HG03439 (cell line): Measurements from ENCODE around the gene ANKRD53.
"Not testable (repeated sequence)": the region's sequence is repeated elsewhere in the genome, so short reads cannot be mapped to it uniquely, and the experiment has no call there.

Experiments
- ATAC-seq: cut with Tn5 transposase; IDR thresholded peaks from one replicate; pipeline ENCODE4 v1.9.1; 2021; ENCODE audit warnings: mild to moderate bottlenecking, moderate library complexity; ENCODE audit not compliant: unreplicated experiment

The ANKRD53 gene

DNA sequence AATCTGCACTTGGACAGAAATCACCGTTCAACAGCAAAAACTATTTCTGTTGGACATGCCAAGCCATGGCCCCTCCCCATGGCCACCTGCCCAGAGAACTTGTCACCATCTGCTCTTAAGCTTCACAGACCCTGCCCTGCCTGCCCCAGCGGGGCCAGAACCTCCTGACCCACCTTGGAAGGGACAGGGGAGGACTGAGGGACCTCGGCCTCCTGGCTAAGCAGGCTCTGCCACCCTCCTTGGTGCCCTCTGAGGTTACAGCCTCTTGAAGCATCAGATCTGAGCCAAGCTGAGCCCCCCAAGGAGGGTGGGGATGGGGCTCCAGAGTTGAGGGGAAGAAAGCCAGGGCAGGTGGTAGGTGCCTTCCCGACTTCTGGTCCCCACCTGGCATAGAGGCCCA lies 9.7 kb downstream of the ANKRD53 start:
- no peak for ATAC-seq

DNA sequence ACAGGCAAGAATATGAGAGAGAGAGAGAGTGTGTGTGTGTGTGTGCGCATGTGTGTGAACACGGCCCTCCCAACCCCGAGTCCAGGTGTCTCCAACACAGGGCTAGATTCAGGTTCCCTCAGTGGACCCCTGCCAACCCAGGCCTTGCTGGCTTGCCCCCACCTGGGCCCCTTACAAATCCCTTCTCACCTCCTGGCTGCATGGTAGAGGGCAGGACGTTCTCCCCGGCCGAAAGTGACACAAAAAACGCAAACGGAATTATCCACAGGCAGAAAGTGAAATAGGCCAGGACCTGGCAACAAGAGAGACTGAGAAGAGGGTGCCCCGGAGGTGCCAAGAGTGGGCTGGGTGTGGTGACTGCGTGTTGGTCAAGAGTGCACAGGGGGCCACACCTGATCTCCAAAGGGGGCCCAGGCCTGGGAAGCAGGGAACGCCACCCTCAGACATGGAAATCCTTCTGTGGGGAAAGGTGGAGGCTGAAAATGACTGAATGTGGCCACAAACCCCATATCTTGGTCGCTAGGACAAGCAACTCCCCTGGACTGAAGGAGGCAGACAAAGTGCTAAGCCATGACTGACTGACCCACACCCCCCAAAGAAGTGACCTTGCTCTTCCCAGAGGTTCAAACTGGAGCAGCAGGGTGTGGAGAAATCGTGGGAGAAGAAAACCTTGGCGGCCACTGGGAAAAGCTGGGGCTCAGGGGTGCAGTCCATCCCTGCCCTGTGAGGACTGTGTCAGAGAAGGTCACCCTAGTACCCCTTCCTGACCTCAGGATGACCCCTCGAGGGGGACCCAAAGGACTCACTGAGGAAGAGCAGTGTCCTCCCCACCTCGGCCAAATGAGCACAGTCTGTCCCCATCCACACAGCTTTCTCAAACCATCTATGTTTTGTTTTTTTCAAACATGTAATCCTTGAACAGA lies 10.6 kb downstream of the ANKRD53 start:
- no peak for ATAC-seq

DNA sequence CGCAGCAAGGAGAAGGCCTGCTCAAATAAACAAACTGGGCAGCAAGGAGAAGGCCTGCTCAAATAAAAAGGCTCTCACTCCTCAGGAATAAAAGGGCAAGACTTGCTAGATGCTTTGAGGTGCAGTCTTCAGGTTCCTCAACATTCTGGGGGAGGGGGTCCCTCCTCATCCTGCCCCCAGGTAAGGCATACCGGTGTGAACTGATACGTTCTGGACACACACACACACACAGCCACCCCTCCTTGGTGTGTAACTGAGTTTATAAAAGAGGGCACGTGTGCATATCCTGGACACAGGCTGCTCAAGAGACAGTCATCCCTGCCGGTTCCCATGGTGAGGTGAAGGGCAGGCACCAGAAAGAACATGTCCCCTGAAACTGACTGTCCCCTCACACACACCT lies 11.8 kb downstream of the ANKRD53 start:
- no peak for ATAC-seq

DNA sequence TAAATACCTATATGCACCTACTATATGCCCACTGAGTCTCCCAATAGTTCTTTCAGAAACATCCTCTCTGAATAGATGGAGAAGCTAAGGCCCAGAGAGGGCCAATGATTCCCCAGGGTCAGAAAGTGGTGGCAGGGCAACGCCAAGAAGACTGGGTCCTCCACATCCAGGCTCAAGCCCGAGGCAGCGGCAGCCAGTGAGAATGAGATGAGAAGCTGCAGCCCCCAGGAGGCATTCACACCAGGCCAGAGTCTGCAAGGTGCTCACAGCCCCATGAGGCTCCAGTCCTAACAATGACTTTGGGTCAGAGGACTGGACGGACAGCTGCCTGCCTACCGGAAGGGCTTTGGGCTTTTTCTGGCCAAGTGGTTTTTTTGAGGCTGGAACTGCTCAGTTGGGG lies 12.7 kb downstream of the ANKRD53 start:
- ATAC-seq: no peak

DNA sequence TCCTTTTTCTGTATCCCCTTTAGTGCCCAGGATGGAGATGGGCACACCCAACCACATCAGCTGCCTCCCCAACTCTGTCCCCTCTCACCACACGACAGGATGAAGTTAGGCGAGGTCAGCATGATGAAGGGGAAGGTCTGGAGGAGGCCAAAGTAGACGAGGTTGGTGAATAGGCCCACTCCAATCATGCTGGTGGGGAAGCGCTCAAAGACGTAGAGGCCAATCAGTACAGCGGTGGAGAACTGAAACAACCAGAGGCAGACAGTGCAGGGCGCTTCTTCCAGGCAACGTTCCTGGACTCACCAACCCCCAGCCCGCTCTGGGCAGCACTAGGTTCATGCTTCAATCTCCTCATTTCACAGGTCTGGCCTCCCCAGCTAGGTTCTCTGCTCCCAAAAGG lies 13.3 kb downstream of the ANKRD53 start:
- ATAC-seq: no peak

DNA sequence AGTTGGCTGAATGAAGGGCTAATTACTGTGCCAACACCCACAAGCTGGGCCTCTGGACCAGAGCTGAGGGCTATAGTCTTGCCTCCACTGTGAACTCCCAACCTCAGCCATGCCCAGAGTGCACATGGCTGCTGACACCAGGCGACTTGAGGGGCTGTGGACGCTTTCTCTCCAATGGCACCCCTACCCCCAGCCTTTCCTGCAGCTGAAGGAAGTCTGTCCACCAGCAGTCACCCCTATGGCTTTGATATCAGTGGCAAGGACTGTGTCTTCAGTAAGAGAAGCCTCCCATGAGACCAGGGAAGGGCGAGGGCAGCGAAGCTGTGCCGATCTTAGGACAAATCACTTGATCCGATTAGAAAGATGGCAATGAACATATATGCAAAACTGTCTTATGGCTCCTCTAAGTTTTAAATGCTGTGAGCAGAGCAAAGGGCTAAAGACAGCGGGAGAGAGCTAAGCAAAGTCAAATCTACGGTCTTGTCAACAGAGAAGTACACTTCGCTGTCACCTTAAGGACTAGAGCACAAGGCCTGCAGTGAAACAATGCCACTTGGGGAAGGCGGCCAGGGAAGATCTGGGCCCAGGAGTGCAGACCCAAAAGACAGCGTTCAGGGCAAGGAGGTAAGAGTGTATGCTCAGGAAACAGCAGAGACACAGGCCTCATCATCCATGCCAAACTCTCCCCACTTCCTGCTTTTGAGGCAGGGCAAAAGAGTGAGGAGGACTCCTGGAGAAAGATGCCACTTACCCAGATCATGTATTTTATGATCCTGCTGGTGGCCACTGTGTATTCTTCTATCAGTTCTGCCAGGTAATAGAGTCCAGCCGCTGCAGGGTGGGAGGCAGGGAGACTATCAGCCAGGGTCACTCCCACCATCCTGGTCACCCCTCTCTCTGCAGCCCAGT lies 14.8 kb downstream of the ANKRD53 start:
- ATAC-seq: no peak

DNA sequence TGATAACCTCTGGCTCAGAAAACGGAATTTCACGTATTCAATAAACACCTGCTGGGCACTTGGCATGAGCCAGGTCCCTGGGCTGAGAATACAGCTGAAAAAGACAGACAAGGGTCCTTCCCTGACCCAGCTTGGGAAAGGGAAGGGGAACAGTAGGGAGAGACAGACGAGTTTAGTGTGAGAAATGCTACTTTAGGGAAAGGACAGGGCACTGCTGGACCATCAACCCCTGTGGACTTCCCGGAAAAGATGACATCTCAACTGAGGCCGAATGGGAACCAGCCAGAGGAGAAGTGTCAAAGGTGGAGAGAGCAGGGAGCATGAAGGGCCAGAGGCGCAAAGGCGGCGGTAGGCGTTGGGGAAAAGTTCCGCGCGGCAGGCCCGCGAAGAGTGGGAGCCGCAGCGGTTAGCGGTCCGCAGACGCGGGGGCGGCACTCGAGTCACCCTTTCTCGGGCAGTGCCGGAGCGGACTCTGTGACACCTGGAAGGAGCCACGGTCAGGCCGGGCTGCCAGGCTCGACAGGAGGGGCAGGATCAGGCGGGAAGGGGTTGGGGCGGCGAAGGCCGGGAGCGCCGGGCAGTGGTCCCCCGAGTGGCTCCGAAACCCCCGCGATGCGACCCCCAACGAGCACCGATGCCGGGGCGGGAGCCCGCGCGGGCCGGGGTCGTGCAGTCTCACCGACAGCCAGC lies 15.7 kb downstream of the ANKRD53 start:
- ATAC-seq: peak; percentile 26

DNA sequence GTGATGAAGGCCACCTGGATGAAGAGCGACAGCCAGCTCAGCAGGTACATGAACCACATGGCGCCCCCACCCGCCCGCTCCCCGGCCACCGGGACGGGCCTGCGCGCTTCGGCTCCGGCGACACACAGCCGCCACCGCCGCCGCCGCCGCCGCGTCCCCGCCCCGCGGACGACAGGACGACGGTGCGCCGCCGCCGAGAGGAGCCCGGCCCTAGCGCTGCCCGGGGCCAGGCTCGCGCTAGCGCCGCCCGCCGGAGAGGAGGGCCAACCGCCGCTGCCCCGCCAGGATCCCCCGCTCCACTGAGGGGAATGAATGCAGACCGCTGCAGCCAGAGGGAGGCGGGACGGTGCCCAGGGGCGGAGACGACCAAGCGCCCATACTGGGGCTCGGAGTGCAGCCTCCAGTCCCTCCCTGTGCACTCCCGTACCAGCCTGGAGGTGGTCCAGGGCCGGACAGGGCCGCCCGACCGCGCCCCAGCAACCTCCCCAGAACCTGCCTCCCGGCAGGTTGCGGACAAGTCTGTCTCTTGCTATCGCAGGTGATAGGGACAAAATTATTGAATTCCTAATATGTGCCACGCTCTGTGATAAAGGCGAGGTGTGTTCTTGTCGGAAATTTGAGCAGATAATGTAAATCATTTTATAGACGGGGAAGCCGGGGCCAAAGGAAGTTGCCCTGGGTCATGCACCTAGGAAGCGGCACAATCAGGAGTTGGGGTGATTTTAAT lies 16.4 kb downstream of the ANKRD53 start, which contains the start of gene TEX261:
TEX261 (minus strand) TSS at position 175 of the 727 bp plus-strand sequence; CDS start at position 59, 116 bp downstream.
- peak; percentile 95 for ATAC-seq

DNA sequence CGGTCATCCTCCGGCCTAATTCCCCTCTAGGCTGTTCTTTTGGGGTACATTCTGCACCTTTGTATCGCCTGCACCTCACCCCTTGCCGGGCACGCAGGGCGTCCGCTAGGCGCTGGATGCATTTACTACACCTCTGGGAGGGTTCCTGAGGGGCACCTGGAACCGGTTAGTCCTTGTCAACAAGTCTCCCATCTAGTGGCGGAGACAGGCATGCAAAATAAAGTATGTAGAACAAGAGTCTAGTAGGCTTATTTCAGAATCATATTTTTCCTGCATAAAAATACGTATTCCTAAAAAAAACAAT lies 16.9 kb downstream of the ANKRD53 start:
- peak; percentile 34 for ATAC-seq

DNA sequence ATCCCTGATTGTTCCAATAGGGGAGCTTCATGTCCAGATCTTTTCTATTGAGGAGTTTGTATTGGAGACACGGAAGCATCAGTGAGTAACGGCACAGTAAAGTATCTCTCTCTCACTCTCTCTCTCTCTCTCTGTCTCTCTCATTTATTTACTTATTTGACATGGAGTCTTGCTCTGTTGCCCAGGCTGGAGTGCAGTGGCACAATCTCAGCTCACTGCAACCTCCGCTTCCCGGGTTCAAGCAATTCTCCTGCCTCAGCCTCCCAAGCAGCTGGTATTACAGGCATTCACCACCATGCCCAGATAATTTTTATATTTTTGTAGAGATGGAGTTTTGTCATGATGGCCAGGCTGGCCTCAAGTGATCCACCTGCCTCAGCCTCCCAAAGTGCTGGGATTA lies 20.5 kb downstream of the ANKRD53 start:
- not testable (repeated sequence) for ATAC-seq

DNA sequence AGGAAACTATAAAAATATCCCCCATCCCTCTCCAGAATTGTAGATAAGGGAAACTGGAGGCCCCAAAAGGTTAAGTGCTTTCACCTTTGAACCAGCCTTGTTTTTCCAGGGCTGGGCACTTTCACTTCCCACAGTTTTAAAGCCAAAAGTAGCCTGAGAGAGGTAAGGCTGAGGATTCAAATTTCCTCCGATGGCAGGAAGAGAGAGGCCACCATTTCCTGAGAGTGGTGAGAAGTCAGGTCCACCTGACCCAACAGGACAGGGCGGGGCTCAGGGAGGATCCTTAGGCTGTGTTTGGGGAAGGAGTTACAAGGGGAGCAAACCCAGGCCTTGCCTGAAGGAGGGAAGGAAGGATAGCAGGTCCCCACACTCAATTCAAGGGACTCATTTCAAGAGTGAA lies 20.9 kb downstream of the ANKRD53 start:
- no peak for ATAC-seq

DNA sequence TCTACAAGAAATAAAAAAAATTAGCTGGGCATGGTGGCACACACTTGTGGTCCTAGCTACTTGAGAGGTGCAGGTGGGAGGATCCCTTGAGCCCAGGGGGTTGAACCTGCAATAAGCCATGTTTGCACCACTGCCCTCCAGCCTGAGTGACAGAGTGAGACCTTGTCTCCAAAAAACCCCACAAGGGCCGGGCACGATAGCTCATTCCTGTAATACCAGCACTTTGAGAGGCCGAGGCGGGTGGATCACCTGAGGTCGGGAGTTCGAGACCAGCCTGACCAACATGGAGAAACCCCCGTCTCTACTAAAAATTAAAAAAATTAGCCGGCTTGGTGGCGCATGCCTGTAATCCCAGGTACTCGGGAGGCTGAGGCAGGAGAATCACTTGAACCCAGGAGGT lies 21.5 kb downstream of the ANKRD53 start:
- not testable (repeated sequence) for ATAC-seq

DNA sequence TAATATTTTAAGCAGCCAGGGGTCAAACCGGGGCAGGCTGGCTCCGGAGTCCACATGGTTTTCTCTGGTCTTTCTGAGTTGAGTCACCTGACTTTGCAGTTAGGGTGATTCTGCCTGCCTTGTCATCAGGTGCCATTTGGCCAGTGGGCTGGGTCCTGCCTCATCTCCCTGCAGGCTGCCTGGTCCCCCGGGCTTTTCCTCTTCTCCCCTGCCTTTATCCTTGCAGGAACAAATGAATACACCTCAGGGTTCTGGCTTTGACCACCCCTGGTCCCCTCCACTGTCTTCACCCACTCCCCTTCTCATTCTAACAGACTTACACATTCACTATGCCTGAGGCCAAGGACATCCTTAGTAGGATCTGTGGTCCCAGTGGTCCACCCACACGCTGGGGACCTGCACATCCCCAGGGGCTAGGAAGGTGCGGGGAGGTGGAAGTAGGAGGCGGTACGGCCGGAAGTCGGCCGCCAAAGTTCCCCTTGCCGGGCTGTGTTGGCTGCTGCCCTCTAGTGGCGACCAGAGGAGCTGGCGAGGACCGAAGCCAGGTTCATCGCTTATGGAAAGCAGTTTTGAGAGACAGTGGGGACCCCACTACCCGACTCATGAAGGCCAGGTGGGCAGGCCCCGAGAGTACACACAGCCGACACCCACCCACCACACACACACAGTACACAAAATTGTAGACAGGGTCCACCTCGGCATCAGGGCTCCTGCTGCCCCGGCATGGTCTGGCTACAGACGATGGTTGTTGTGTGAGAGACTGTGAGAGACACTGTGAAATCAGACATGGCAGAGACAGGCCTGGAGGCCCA lies 22.6 kb downstream of the ANKRD53 start:
- peak; percentile 96 for ATAC-seq

DNA sequence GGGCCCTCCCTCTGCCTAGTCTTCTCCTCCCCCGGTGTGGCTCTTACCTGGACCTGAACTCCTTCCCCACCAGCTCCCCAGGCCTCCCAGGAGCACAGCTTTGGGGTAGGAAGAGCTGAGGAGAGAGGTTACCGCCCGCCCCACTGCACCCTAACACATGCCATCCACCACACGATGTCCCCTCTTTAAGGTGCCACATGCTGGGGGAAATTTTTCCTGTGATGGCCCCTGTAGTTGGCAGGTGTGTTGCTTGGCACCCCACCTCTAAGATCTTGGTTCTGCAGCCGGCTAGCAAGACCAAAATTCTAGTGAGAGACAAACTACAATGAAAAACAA lies 23.1 kb downstream of the ANKRD53 start:
- no peak for ATAC-seq

DNA sequence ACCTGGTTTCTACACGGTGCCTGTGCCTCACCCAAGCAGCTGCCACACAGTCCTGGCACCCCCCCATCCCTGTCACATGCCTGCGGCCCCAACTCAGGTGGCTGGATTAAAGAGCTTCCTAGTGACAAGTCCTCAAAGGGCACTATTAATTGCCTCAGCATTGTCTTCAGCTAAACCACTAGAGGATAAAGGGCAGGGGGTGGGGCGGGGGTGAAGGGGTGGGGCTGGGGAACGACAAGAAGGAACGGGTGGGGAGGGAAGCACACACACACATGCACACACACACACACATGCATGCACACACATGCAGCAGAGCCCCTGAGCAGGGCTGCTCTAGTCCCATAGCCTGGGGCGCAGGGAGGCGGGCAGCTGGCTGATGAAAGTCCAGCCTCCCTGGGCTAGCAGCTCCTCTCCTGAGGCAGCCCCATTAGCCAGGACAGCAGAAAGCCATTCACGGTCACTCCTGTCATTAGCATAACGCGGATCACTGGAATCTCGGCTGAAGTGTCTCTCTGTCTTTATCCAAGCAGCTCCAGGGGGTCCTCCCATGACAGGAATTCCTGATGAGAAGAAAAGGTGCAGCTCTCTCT lies 23.6 kb downstream of the ANKRD53 start:
- no peak for ATAC-seq

DNA sequence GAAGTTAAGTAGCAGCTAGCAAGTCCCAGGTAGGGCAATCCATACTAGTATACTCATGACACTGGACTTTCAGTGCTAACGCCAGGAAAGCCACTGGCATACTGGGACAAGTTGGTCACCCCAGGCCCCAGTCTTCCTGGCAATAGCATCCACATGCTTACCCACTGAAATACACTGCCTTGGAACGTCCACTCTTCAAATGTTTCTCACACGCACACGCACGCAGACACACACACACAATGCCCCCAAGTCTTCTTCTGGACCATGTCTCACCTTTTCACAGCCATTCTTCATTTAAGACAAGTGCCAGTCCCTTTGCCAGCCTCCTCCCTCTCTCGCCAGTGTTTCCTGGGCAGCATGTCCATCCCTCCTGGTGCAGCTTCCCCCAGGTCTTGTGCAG lies 25.0 kb downstream of the ANKRD53 start:
- no peak for ATAC-seq

DNA sequence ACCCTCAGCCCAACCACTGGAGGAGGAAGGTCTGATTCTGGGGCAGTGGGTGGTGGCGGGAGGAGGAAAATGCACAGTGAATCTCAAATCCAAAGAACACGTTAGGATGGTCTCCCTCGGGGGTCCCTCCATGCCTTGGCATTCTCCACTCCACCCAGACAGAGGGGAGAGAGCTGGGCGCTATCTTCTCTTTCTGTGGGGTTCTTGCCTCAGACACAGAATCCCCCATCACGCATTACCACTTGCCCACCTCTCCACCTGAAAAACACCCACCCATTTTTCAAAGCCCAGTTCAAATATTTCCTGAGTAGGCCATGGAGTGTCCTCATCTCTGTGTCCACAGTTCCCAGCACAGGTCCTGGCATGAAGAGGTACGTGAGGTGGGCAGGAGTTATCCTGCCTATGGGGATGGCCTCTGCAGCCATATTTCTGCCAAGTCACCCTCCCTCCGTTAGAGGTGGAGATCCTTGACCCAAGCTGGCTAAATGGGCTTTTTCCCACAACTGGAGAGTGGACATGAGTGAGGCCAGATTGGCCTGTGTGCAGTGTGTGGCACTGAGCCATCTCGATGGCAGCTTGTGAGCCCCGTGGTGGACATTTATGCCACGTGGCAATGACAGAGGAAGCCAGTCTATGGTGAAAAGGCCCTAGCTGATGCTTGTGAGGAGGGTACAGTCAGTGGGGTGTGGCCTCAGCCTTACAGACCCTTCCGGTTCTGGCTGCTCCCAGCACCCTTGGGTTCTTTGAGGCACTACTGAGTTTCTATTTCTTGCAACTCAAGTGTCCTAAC lies 25.7 kb downstream of the ANKRD53 start:
- ATAC-seq: no peak

DNA sequence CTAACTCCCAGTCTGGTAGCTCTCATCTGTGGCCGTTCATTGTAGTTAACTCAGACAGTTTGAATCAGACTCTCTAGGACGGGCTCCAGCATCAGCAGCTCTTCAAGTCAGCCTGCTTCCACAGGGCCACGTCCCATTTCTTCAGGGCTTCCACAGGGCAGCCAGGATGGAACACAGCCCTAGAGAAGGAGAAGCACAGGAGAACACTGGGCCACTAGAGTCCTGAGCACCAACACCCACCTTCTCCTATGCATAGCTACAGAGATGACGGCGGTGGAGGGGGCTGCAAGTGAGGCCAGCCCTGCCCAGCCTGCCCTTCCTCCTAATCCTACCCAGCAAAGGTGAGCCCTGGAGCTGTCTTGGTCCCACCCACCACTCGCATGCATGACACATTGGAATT lies 26.4 kb downstream of the ANKRD53 start:
- ATAC-seq: no peak
